Brain pericyte (primary cell): ENCODE measurements around the gene ZNF799.
"Not testable (repeated sequence)": the region's sequence is repeated elsewhere in the genome, so short reads cannot be mapped to it uniquely, and the experiment has no call there.

Experiments used
- DNase-seq: peaks from one replicate; pipeline ENCODE4 v3.0.0-alpha.2; 2012; ENCODE audit warnings: low read depth, low spot score

Gene ZNF799

GRCh38 chr19:12400633-12401502, at the start of gene ZNF799:
TSS of gene ZNF799 (minus strand) at chr19:12401271. CDS start at chr19:12401070, 201 bp downstream.
- peak; percentile 88 for DNase-seq

- no peak for DNase-seq
These were observed 49.8 kb upstream of the ZNF799 start for GRCh38 chr19:12450844-12451243.

- no peak for DNase-seq
These were observed 47.7 kb upstream of the ZNF799 start for GRCh38 chr19:12448808-12449207.

- peak; percentile 93 for DNase-seq
These were observed 39.7 kb upstream of the ZNF799 start, which contains the start of gene ZNF443 for GRCh38 chr19:12440541-12441316. TSS of gene ZNF443 (minus strand) at chr19:12441021. CDS start at chr19:12440914, 107 bp downstream.

- not testable (repeated sequence) for DNase-seq
These were observed 38.8 kb upstream of the ZNF799 start for GRCh38 chr19:12439686-12440540.

- not testable (repeated sequence) for DNase-seq
These were observed 29.7 kb upstream of the ZNF799 start for GRCh38 chr19:12430726-12431299.

GRCh38 chr19:12425888-12426274, 24.8 kb upstream of the ZNF799 start:
- DNase-seq, result no peak

- DNase-seq, result no peak
These were observed 24.3 kb upstream of the ZNF799 start for GRCh38 chr19:12425236-12425887.

GRCh38 chr19:12417273-12417672, 16.2 kb upstream of the ZNF799 start:
- DNase-seq, result not testable (repeated sequence)

- no peak for DNase-seq
These were observed 10.8 kb upstream of the ZNF799 start for GRCh38 chr19:12411893-12412292.

- DNase-seq, result not testable (repeated sequence)
These were observed 1.0 kb downstream of the ZNF799 start for GRCh38 chr19:12399901-12400632.

GRCh38 chr19:12391148-12391547, 9.9 kb downstream of the ZNF799 start:
- DNase-seq, result not testable (repeated sequence)

GRCh38 chr19:12386365-12386764, 14.7 kb downstream of the ZNF799 start:
- DNase-seq, result not testable (repeated sequence)

- no peak for DNase-seq
These were observed 20.7 kb downstream of the ZNF799 start for GRCh38 chr19:12380444-12380737.

GRCh38 chr19:12379732-12380443, 21.2 kb downstream of the ZNF799 start:
- no peak for DNase-seq

GRCh38 chr19:12374026-12374425, 27.0 kb downstream of the ZNF799 start:
- no peak for DNase-seq

- peak; percentile 76 for DNase-seq
These were observed 35.6 kb downstream of the ZNF799 start, which contains the start of gene ZNF442 for GRCh38 chr19:12365236-12366162. TSS of gene ZNF442 (minus strand) at chr19:12365683. CDS start at chr19:12363631, 2,052 bp downstream.
